Measurements from ENCODE around the gene DPF3. TPM values are rescaled to one million over a fixed set of nuclear protein-coding genes. Genes with fewer than 3 reads are reported as not detected.
A peak's percentile ranks its signal among the peaks of the same experiment; 100 is the strongest.

The DPF3 gene
- total RNA-seq, 4 donors from 2014 or later, result 16.7 to 27.8 (median 20.3) TPM

DNA sequence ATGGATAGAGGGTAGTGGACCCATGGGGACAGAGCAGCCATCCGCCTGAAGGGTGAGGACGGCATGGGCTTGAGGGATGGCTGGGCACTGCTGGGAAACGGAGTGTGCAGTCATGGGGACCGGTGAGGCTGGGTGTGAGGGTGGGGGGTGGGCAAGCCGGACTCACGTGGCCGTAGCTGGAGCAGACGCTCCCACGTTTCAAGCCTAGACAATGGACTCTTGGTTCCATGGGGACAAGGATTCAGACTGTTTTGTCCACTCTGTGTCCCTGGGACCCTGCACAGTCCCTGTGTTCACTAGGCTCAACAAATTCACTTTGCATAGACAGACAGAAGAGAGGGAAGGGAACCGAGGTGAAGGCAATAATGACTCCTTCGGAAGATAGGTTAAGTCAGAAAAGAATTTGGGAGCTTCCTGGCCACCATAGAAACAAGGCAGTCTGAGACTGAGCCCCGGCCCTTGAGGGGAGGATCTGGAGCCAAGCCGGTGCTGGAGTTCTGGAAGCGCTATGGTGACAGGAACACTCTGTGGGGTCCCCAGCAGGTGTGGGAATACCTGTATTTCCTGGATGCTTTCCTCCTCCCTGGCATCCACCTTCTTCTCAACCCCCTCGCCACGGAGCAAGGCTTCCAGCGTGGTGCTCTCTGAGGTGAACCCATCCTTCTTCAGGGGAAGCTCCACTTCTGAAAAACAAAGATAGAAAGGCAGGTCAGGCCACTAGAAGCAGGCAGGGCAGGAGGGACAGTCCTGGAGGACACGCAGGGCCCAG, 162.5 kb downstream of the DPF3 start:
- Histone ChIP-seq H3K4me3 (no peak overlapping the region), H3K4me1 (peaks cover 15 to 17% of the 10 kb centered on the region in 2 donors), H3K27me3 (no peaks in the 10 kb centered on the region), H3K27ac (peak overlapping the region in 2 of 4 donors; percentile 28 to 51), H3K36me3 (peaks cover 0 to 9% of the 10 kb centered on the region in 2 donors), H3K9me3 (no peaks in the 10 kb centered on the region)
- DNase-seq, result no peak
- ATAC-seq, result no peak
- intact Hi-C loops (cut with DNase I; ENCODE audit: low total_unique reads), result no loop called here
- no peak for TF ChIP-seq POLR2A (IDR thresholded peaks at IDR 0.05)
- TF ChIP-seq, protein P1, sequence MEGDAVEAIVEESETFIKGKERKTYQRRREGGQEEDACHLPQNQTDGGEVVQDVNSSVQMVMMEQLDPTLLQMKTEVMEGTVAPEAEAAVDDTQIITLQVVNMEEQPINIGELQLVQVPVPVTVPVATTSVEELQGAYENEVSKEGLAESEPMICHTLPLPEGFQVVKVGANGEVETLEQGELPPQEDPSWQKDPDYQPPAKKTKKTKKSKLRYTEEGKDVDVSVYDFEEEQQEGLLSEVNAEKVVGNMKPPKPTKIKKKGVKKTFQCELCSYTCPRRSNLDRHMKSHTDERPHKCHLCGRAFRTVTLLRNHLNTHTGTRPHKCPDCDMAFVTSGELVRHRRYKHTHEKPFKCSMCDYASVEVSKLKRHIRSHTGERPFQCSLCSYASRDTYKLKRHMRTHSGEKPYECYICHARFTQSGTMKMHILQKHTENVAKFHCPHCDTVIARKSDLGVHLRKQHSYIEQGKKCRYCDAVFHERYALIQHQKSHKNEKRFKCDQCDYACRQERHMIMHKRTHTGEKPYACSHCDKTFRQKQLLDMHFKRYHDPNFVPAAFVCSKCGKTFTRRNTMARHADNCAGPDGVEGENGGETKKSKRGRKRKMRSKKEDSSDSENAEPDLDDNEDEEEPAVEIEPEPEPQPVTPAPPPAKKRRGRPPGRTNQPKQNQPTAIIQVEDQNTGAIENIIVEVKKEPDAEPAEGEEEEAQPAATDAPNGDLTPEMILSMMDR (IDR thresholded peaks at IDR 0.05 in 4 of 5, conservative IDR thresholded peaks at IDR 0.05 in 1 of 5), result no peak
- in situ Hi-C loops (cut with MboI; ENCODE audit: low sequenced_read_pairs in 4 of 4), result no loop called here

GRCh38 chr14:72730468-72730867, 163.4 kb downstream of the DPF3 start:
- intact Hi-C loops (cut with DNase I; ENCODE audit: low total_unique reads), result no loop called here
- Histone ChIP-seq H3K27ac (peak overlapping the region in 3 of 4 donors; percentile 12 to 51 (median 28)), H3K9me3 (no peaks in the 10 kb centered on the region), H3K4me1 (peaks cover 5 to 7% of the 10 kb centered on the region in 2 donors), H3K36me3 (peaks cover 0 to 9% of the 10 kb centered on the region in 2 donors), H3K4me3 (no peak overlapping the region), H3K27me3 (no peaks in the 10 kb centered on the region)
- in situ Hi-C loops (cut with MboI; ENCODE audit: low sequenced_read_pairs in 4 of 4), result no loop called here
- ATAC-seq (no peak), DNase-seq (no peak)
- no peak for TF ChIP-seq POLR2A (IDR thresholded peaks at IDR 0.05)
- TF ChIP-seq, protein P1 (IDR thresholded peaks at IDR 0.05 in 4 of 5, conservative IDR thresholded peaks at IDR 0.05 in 1 of 5), result no peak

DNA sequence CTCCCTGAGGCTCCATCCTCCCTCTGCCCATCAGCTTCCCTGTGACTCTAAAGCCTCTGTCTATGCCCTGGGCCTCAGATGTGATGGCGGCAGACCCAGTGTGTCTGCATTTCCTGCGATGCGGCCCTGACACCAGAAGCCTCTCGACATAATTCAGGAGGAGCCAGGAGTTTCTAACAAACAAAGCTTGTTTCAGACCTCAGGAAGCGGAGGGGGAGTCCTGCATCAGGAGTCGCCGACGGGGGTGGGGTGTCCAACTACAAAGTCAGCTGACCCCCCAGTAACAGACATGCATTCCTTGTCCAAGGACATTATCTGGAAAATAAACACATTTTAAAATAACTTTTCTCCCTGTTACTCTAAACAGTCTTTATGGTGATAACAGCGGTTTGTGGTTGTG, 167.5 kb downstream of the DPF3 start:
- no peaks in the 10 kb centered on the region for H3K9me3 ChIP-seq
- H3K27ac ChIP-seq, result no peak overlapping the region
- DNase-seq (no peak), ATAC-seq (no peak)
- H3K27me3 ChIP-seq, result no peaks in the 10 kb centered on the region
- peaks cover 0 to 5% of the 10 kb centered on the region in 2 donors for H3K36me3 ChIP-seq
- in situ Hi-C loops (cut with MboI; ENCODE audit: low sequenced_read_pairs in 4 of 4), result no loop called here
- peaks cover 9 to 14% of the 10 kb centered on the region in 2 donors for H3K4me1 ChIP-seq
- intact Hi-C loops (cut with DNase I; ENCODE audit: low total_unique reads), result no loop called here
- TF ChIP-seq POLR2A (IDR thresholded peaks at IDR 0.05), result no peak
- TF ChIP-seq, protein P1 (IDR thresholded peaks at IDR 0.05 in 4 of 5, conservative IDR thresholded peaks at IDR 0.05 in 1 of 5), result no peak
- H3K4me3 ChIP-seq, result no peak overlapping the region

- DNase-seq (no peak), ATAC-seq (no peak)
- Histone ChIP-seq H3K9me3 (no peaks in the 10 kb centered on the region), H3K4me1 (peaks cover 9 to 14% of the 10 kb centered on the region in 2 donors), H3K36me3 (no peaks in the 10 kb centered on the region), H3K4me3 (no peak overlapping the region), H3K27ac (peak overlapping the region in 3 of 4 donors; percentile 5 to 25 (median 21)), H3K27me3 (no peaks in the 10 kb centered on the region)
- intact Hi-C loops (cut with DNase I; ENCODE audit: low total_unique reads) (no loop called here), in situ Hi-C loops (cut with MboI; ENCODE audit: low sequenced_read_pairs in 4 of 4) (no loop called here)
- TF ChIP-seq, protein P1 (IDR thresholded peaks at IDR 0.05 in 4 of 5, conservative IDR thresholded peaks at IDR 0.05 in 1 of 5), result no peak
- no peak for TF ChIP-seq POLR2A (IDR thresholded peaks at IDR 0.05)
Observed at GRCh38 chr14:72723858-72724530, 169.9 kb downstream of the DPF3 start.

Measured in gastrocnemius medialis (tissue), 4 donors.